Gastroesophageal sphincter (tissue), 4 donors: Measurements from ENCODE around the gene THAP4. TPM values are rescaled to one million over a fixed set of nuclear protein-coding genes. Genes with fewer than 3 reads are reported as not detected.

Experiments
- ATAC-seq: fragments of 150-250 bp; one replicate; pipeline ENCODE4 v1.9.1; 2016; ENCODE audit warnings: mild to moderate bottlenecking, moderate library complexity
- H3K27ac ChIP-seq, 4 donors: fragments of 200-600 bp; sonication (generic) in 3 of 4; 1 replicate in 3 of 4; 2 replicates in 1 of 4; pipeline ENCODE4 v1.5.1; 2016 to 2019
- H3K27me3 ChIP-seq: fragments of 200-600 bp; sonication (generic); one replicate; pipeline ENCODE4 v1.5.1; 2019
- H3K36me3 ChIP-seq, 2 donors: fragments of 200-600 bp; sonication (generic); one replicate each; pipeline ENCODE4 v1.5.1; 2019; ENCODE audit warnings: control low read depth in 1 of 2
- H3K4me1 ChIP-seq, 3 donors: fragments of 200-600 bp; sonication (generic); 1 replicate in 2 of 3; 2 replicates in 1 of 3; pipeline ENCODE4 v1.5.1; 2016 to 2019; ENCODE audit warnings: control low read depth in 2 of 3
- H3K4me3 ChIP-seq, 2 donors: fragments of 200-600 bp; sonication (generic); one replicate each; pipeline ENCODE4 v1.5.1; 2019; ENCODE audit warnings: mild to moderate bottlenecking in 1 of 2, moderate library complexity in 1 of 2
- H3K9me3 ChIP-seq, 3 donors: fragments of 200-600 bp; sonication (generic); one replicate each; pipeline ENCODE4 v1.5.1; 2017 to 2019; ENCODE audit warnings: control low read depth in 2 of 3
- EP300 ChIP-seq: sonication (generic); formaldehyde crosslinking; IDR thresholded peaks from one replicate; pipeline ENCODE4 v1.6.1; 2017; ENCODE audit warnings: antibody characterized with exemption, mild to moderate bottlenecking
- POLR2A ChIP-seq, 2 donors: fragments of 450-650 bp; IDR thresholded peaks; one replicate each; pipeline ENCODE4 v1.6.1; 2017; ENCODE audit warnings: antibody characterized with exemption in 2 of 2, mild to moderate bottlenecking in 2 of 2, moderate library complexity in 1 of 2
- POLR2AphosphoS5 ChIP-seq: sonication (generic); formaldehyde crosslinking; IDR thresholded peaks from one replicate; pipeline ENCODE4 v1.6.1; 2017; ENCODE audit warnings: antibody characterized with exemption
- WGBS, 2 donors: methylation state at CpG; one replicate each; pipeline ENCODE4 v1.1.5; 2018; ENCODE audit warnings: low coverage in 1 of 2; 5-methylcytosine and 5-hydroxymethylcytosine counted together
- total RNA-seq, 4 donors: library from RNA; depleted of rRNA; stranded (reverse); fragments of >200 nt; gene quantifications; one replicate each; pipeline ENCODE4 v1.1.0, GENCODE V29; 2016
- TF ChIP-seq, protein P1 (sequence below), 4 experiments: fragments of 200-600 bp in 2 of 4; fragments of 450-650 bp in 2 of 4; sonication (generic) in 1 of 4; IDR thresholded peaks; one replicate each; pipeline ENCODE4 v1.5.1; 2017 to 2019; ENCODE audit warnings: antibody characterized with exemption in 4 of 4, mild to moderate bottlenecking in 2 of 4, moderate library complexity in 2 of 4

THAP4 gene
- total RNA-seq, 4 donors from 2014 or later: 36.0 to 68.4 (median 43.0) TPM

DNA sequence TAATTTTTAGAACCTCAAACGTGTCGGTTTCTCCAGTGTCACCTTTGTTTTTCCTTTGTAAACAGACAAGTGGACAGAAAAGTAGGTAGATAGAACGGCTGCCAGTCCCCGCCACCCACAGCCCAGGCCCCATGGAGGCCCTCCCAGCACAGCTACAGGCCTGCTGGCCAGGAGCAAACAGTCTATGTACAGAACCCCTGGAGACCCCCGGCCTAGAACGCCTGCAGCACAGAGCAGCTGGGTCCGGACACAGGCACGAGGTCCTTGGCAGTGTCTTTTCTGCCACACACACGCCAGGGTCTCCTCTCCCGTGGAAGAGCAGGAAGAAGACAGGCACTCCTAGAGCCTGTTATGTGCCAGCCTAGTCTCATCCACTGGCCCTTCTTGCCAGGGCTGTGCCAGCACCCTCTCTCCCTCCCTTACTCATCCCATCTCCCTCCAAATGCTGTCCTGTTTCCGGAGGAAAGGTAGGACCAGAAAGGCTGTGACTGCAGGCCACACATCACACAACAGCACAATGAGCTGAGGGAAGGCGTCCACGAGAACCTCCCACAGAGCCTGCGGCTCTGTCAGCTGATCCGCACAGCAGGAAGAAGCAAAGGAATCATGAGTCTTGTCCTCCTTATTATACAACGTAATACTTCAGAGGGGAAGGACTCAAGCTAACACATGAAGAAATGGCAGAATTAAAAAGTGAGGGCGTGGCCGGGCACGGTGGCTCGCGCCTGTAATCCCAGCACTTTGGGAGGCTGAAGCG, 42.0 kb upstream of the THAP4 start:
- no peak overlapping the region for H3K4me3 ChIP-seq
- H3K27ac ChIP-seq: no peak overlapping the region
- no peak for ATAC-seq
- H3K27me3 ChIP-seq: no peaks in the 10 kb centered on the region
- TF ChIP-seq POLR2A (IDR thresholded peaks at IDR 0.05) (no peak), POLR2AphosphoS5 (no peak), EP300 (no peak)
- TF ChIP-seq, protein P1, sequence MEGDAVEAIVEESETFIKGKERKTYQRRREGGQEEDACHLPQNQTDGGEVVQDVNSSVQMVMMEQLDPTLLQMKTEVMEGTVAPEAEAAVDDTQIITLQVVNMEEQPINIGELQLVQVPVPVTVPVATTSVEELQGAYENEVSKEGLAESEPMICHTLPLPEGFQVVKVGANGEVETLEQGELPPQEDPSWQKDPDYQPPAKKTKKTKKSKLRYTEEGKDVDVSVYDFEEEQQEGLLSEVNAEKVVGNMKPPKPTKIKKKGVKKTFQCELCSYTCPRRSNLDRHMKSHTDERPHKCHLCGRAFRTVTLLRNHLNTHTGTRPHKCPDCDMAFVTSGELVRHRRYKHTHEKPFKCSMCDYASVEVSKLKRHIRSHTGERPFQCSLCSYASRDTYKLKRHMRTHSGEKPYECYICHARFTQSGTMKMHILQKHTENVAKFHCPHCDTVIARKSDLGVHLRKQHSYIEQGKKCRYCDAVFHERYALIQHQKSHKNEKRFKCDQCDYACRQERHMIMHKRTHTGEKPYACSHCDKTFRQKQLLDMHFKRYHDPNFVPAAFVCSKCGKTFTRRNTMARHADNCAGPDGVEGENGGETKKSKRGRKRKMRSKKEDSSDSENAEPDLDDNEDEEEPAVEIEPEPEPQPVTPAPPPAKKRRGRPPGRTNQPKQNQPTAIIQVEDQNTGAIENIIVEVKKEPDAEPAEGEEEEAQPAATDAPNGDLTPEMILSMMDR (IDR thresholded peaks at IDR 0.05): no peak
- no peaks in the 10 kb centered on the region for H3K9me3 ChIP-seq
- 88% methylated on average over 13 to 19 of the region's 22 CpGs for WGBS, 2 donors
- H3K36me3 ChIP-seq: peaks cover 0 to 66% of the 10 kb centered on the region in 2 donors
- H3K4me1 ChIP-seq: peaks cover 0 to 12% (median 5%) of the 10 kb centered on the region in 3 donors

DNA sequence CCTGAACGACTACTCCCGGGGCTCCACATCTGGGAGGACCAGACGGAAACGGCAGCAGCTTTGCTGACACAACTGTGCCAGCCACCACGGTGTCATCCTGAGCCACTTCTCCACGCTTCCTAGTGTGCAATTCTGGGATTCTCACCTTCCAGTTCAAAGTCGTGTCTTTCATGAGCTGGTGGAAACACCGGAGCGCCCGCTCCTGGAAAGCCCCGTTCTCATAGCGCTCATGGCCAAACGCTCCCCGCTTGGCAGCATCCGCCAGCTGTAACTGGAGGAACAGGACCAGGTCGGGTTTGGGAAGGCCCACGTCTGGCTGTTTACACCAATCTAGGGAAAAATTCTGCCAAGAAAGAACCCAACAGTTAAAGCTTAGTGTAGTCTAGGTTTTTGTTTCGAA, 41.3 kb upstream of the THAP4 start:
- H3K36me3 ChIP-seq: peaks cover 0 to 72% of the 10 kb centered on the region in 2 donors
- WGBS, 2 donors: 88 to 92% methylated on average over 6 to 9 of the region's 18 CpGs
- ATAC-seq: no peak
- H3K4me3 ChIP-seq: no peak overlapping the region
- no peak overlapping the region for H3K27ac ChIP-seq
- H3K4me1 ChIP-seq: peaks cover 0 to 12% (median 5%) of the 10 kb centered on the region in 3 donors
- TF ChIP-seq, protein P1 (IDR thresholded peaks at IDR 0.05): no peak
- TF ChIP-seq EP300 (no peak), POLR2A (IDR thresholded peaks at IDR 0.05) (no peak), POLR2AphosphoS5 (no peak)
- H3K27me3 ChIP-seq: no peaks in the 10 kb centered on the region
- no peaks in the 10 kb centered on the region for H3K9me3 ChIP-seq

DNA sequence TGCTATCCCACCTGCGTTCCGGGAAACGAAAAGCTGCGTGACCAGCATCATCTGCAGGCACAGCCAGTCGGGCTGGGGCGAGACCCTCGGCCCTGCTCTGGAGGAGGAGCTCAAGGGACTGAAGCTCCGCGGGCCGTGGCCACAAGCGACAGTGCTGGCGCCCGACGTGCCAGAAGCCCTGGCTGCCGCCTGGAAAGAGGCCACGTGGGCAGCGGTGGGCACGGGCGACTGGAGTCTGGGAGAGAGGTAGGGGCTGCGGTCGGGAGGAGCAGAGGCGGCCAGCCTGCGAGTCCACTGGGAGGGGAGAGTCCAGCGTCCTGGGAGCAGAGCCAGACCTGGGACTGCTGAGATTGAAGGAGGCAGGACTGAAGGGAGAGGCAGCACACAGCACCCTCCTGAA, 40.4 kb upstream of the THAP4 start:
- no peak for TF ChIP-seq POLR2AphosphoS5
- TF ChIP-seq EP300: no peak
- TF ChIP-seq POLR2A (IDR thresholded peaks at IDR 0.05): no peak
- TF ChIP-seq, protein P1 (IDR thresholded peaks at IDR 0.05): no peak
- Histone ChIP-seq H3K27me3 (no peaks in the 10 kb centered on the region), H3K4me1 (peaks cover 0 to 12% (median 5%) of the 10 kb centered on the region in 3 donors), H3K27ac (no peak overlapping the region), H3K9me3 (no peaks in the 10 kb centered on the region), H3K4me3 (no peak overlapping the region), H3K36me3 (peaks cover 0 to 81% of the 10 kb centered on the region in 2 donors)
- WGBS, 2 donors: 93% methylated on average over 5 of the region's 24 CpGs; no CpG with 5 or more reads in 1 of the 2 donors
- no peak for ATAC-seq

DNA sequence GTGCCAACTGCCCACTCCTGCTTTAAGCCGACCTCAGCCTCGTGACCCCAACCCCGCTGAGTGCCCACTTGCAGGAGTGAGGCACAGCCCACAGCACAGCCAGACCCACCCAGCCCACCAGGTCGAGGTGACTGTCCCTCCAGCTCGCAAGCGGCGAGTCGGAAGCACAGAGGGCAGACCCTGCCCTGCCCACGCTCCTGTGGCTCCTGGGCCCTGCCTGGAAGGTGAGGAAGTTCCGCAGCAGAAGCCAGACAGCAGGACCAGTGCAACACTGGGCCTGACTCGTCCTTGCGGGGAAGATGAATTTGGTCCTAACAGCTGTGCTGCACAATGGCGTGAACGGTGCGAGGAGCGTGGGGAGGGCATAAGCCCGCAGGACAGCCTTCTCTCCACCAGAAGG, 39.7 kb upstream of the THAP4 start:
- TF ChIP-seq EP300: no peak
- TF ChIP-seq POLR2A (IDR thresholded peaks at IDR 0.05): no peak
- TF ChIP-seq, protein P1 (IDR thresholded peaks at IDR 0.05): no peak
- TF ChIP-seq POLR2AphosphoS5: no peak
- H3K27ac ChIP-seq: no peak overlapping the region
- H3K27me3 ChIP-seq: no peaks in the 10 kb centered on the region
- H3K9me3 ChIP-seq: no peaks in the 10 kb centered on the region
- 100% methylated on average over 3 of the region's 17 CpGs; no CpG with 5 or more reads in 1 of the 2 donors for WGBS, 2 donors
- no peak for ATAC-seq
- H3K4me1 ChIP-seq: peaks cover 0 to 12% (median 5%) of the 10 kb centered on the region in 3 donors
- peaks cover 0 to 85% of the 10 kb centered on the region in 2 donors for H3K36me3 ChIP-seq
- no peak overlapping the region for H3K4me3 ChIP-seq

- Histone ChIP-seq H3K9me3 (no peaks in the 10 kb centered on the region), H3K27me3 (no peaks in the 10 kb centered on the region), H3K4me3 (no peak overlapping the region), H3K36me3 (peaks cover 0 to 86% of the 10 kb centered on the region in 2 donors), H3K27ac (no peak overlapping the region), H3K4me1 (peaks cover 0 to 4% (median 2%) of the 10 kb centered on the region in 3 donors)
- no peak for ATAC-seq
- 100% methylated on average over 1 of the region's 17 CpGs; no CpG with 5 or more reads in 1 of the 2 donors for WGBS, 2 donors
- TF ChIP-seq EP300 (no peak), POLR2A (IDR thresholded peaks at IDR 0.05) (no peak), POLR2AphosphoS5 (no peak)
- TF ChIP-seq, protein P1 (IDR thresholded peaks at IDR 0.05): no peak
Measured at GRCh38 chr2:241675885-241676284, 38.9 kb upstream of the THAP4 start.
